Lower leg skin (tissue), 3 donors: Measurements from ENCODE around the gene ZNF692.

Source experiments
- POLR2A ChIP-seq, 2 donors: fragments of 450-650 bp; IDR thresholded peaks; one replicate each; pipeline ENCODE4 v1.6.1; 2016 to 2017; ENCODE audit warnings: antibody characterized with exemption in 2 of 2, mild to moderate bottlenecking in 1 of 2, moderate library complexity in 1 of 2
- TF ChIP-seq, protein P1 (sequence below), 3 donors: fragments of 450-650 bp; IDR thresholded peaks; one replicate each; pipeline ENCODE4 v1.5.1; 2016; ENCODE audit warnings: antibody characterized with exemption in 3 of 3, mild to moderate bottlenecking in 3 of 3, moderate library complexity in 2 of 3

DNA sequence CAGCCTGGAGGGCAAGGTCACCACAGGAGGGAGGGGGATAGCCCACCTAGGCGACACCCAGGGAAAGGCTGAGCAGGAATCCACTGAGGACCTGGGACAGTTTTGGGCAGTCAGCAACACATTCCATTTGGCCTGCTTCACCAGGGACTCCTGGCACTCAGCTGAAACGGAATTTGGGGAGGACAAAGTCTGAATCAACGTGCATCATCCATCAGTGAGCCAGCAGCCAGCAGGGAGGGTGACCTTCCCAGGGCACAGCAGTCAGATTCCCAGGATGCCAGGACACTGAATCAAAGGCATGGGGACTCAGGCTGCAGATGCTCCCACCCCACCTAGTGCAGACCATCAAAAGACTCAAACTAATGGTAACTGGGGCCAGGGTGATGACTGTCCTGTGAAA is 37.8 kb downstream of the ZNF692 start:
- no peak for TF ChIP-seq POLR2A (IDR thresholded peaks at IDR 0.05)
- TF ChIP-seq, protein P1, sequence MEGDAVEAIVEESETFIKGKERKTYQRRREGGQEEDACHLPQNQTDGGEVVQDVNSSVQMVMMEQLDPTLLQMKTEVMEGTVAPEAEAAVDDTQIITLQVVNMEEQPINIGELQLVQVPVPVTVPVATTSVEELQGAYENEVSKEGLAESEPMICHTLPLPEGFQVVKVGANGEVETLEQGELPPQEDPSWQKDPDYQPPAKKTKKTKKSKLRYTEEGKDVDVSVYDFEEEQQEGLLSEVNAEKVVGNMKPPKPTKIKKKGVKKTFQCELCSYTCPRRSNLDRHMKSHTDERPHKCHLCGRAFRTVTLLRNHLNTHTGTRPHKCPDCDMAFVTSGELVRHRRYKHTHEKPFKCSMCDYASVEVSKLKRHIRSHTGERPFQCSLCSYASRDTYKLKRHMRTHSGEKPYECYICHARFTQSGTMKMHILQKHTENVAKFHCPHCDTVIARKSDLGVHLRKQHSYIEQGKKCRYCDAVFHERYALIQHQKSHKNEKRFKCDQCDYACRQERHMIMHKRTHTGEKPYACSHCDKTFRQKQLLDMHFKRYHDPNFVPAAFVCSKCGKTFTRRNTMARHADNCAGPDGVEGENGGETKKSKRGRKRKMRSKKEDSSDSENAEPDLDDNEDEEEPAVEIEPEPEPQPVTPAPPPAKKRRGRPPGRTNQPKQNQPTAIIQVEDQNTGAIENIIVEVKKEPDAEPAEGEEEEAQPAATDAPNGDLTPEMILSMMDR (IDR thresholded peaks at IDR 0.05), result no peak
